Hepatocyte (in vitro differentiated cells): ENCODE data around the gene SLC25A34.

Experiments used
- CTCF ChIP-seq: fragments of 200-600 bp; sonication (generic); IDR thresholded peaks from 2 replicates; pipeline ENCODE4 v1.5.1; 2016; ENCODE audit warnings: antibody characterized with exemption, mild to moderate bottlenecking; ENCODE audit not compliant: poor library complexity
- EZH2phosphoT487 ChIP-seq: fragments of 200-600 bp; sonication (generic); IDR thresholded peaks from one replicate; pipeline ENCODE4 v1.6.1; 2018; ENCODE audit warnings: antibody characterized with exemption, mild to moderate bottlenecking, low read depth, moderate library complexity; ENCODE audit not compliant: unreplicated experiment, severe bottlenecking

GRCh38 chr1:15734901-15735300 lies 1.2 kb upstream of the SLC25A34 start:
- no peak for TF ChIP-seq CTCF
- no peak for TF ChIP-seq EZH2phosphoT487
